GM23338 (cell line): ENCODE results near the gene PISD. TPM values are rescaled to one million over a fixed set of nuclear protein-coding genes. Genes with fewer than 3 reads are reported as not detected.

Experiments used
- ATAC-seq: fragments of 200-7000 bp; cut with Tn5 transposase; 3 replicates; pipeline ENCODE4 v1.9.1; 2020
- DNase-seq: peaks from one replicate; pipeline ENCODE4 v3.0.0-alpha.2; 2015; ENCODE audit warnings: low spot score
- H2AFZ ChIP-seq: fragments of 200-600 bp; sonication (generic); 2 replicates; pipeline ENCODE4 v1.8.0; 2016; ENCODE audit warnings: antibody characterized with exemption, mild to moderate bottlenecking, moderate library complexity
- H3F3A ChIP-seq: fragments of 200-600 bp; sonication (generic); replicated peaks from 2 replicates; pipeline ENCODE4 v1.8.0; 2017; ENCODE audit warnings: antibody characterized with exemption, mixed run types, low read depth
- H3K27ac ChIP-seq: fragments of 200-600 bp; sonication (generic); 2 replicates; pipeline ENCODE4 v1.6.1; 2016; ENCODE audit warnings: low read depth
- H3K27me3 ChIP-seq: fragments of 200-600 bp; sonication (generic); 2 replicates; pipeline ENCODE4 v1.8.0; 2016; ENCODE audit warnings: mild to moderate bottlenecking, mixed run types, moderate library complexity; ENCODE audit not compliant: insufficient read depth
- H3K36me3 ChIP-seq: fragments of 200-600 bp; sonication (generic); 2 replicates; pipeline ENCODE4 v1.8.0; 2016; ENCODE audit warnings: mild to moderate bottlenecking; ENCODE audit not compliant: insufficient read depth
- H3K4me1 ChIP-seq: fragments of 200-600 bp; sonication (generic); 2 replicates; pipeline ENCODE4 v1.8.0; 2016; ENCODE audit warnings: mild to moderate bottlenecking, moderate library complexity; ENCODE audit not compliant: insufficient read depth
- H3K4me2 ChIP-seq: fragments of 200-600 bp; sonication (generic); 2 replicates; pipeline ENCODE4 v1.7.1; 2017; ENCODE audit warnings: mixed run types
- H3K4me3 ChIP-seq: fragments of 200-600 bp; sonication (generic); 2 replicates; pipeline ENCODE4 v1.6.1; 2016; ENCODE audit warnings: mixed run types
- H3K79me2 ChIP-seq: fragments of 200-600 bp; sonication (generic); replicated peaks from 2 replicates; pipeline ENCODE4 v1.8.0; 2017; ENCODE audit warnings: mild to moderate bottlenecking; ENCODE audit not compliant: insufficient read depth
- H3K9me2 ChIP-seq: fragments of 200-600 bp; sonication (generic); 2 replicates; pipeline ENCODE4 v1.8.0; 2017; ENCODE audit not compliant: insufficient read depth
- H4K20me1 ChIP-seq: fragments of 200-600 bp; sonication (generic); replicated peaks from 2 replicates; pipeline ENCODE4 v1.8.0; 2017; ENCODE audit warnings: mild to moderate bottlenecking; ENCODE audit not compliant: insufficient read depth
- H3K27ac Mint-ChIP-seq: 2 replicates; pipeline ENCODE4 v1.8.0; 2020; ENCODE audit warnings: inconsistent platforms, mild to moderate bottlenecking, moderate library complexity, mixed read lengths
- H3K27me3 Mint-ChIP-seq: 3 replicates; pipeline ENCODE4 v1.8.0; 2022; ENCODE audit warnings: low read depth, mild to moderate bottlenecking, moderate library complexity, mixed read lengths, inconsistent platforms; ENCODE audit not compliant: insufficient read depth, poor library complexity
- H3K36me3 Mint-ChIP-seq: 3 replicates; pipeline ENCODE4 v1.8.0; 2021; ENCODE audit warnings: low read depth, mild to moderate bottlenecking, inconsistent platforms, moderate library complexity, mixed read lengths
- H3K4me1 Mint-ChIP-seq: 3 replicates; pipeline ENCODE4 v1.8.0; 2020; ENCODE audit warnings: mild to moderate bottlenecking, inconsistent platforms, mixed read lengths
- H3K4me3 Mint-ChIP-seq: 3 replicates; pipeline ENCODE4 v1.8.0; 2021; ENCODE audit warnings: moderate library complexity, mild to moderate bottlenecking, inconsistent platforms, mixed read lengths
- H3K9me3 Mint-ChIP-seq: 3 replicates; pipeline ENCODE4 v1.8.0; 2020; ENCODE audit warnings: moderate library complexity, mild to moderate bottlenecking, inconsistent platforms, mixed read lengths
- CREB1 ChIP-seq: fragments of 250-450 bp; sonication (Bioruptor Pico); IDR thresholded peaks from 2 replicates; pipeline ENCODE4 v1.5.0; 2020; ENCODE audit warnings: low read depth, mild to moderate bottlenecking, moderate library complexity
- CTCF ChIP-seq, 2 experiments: fragments of 200-600 bp in 1 of 2; sonication (generic) in 1 of 2; conservative IDR thresholded peaks; 2 replicates each; pipeline versions ENCODE4 v1.5.1 to v1.6.1; 2016 to 2017; ENCODE audit warnings: antibody characterized with exemption in 2 of 2, low read depth in 2 of 2, mild to moderate bottlenecking in 2 of 2, moderate library complexity in 1 of 2
- EZH2 ChIP-seq: fragments of 200-600 bp; sonication (generic); IDR thresholded peaks from one replicate; pipeline ENCODE4 v1.8.0; 2017; ENCODE audit warnings: antibody characterized with exemption, mild to moderate bottlenecking, low read depth; ENCODE audit not compliant: unreplicated experiment
- EZH2phosphoT487 ChIP-seq: fragments of 200-600 bp; sonication (generic); IDR thresholded peaks from one replicate; pipeline ENCODE4 v1.8.1; 2018; ENCODE audit warnings: antibody characterized with exemption; ENCODE audit not compliant: unreplicated experiment
- JUNB ChIP-seq: IDR thresholded peaks from one replicate; pipeline ENCODE4 v1.6.1; 2016; ENCODE audit warnings: antibody characterized with exemption; ENCODE audit not compliant: unreplicated experiment
- NANOG ChIP-seq: IDR thresholded peaks from 2 replicates; pipeline ENCODE4 v1.6.1; 2016; ENCODE audit warnings: antibody characterized with exemption, borderline replicate concordance
- POLR2AphosphoS5 ChIP-seq: IDR thresholded peaks from 2 replicates; pipeline ENCODE4 v1.6.1; 2016; ENCODE audit warnings: antibody characterized with exemption, low read depth
- REST ChIP-seq: IDR thresholded peaks from one replicate; pipeline ENCODE4 v1.6.1; 2018; ENCODE audit warnings: antibody characterized with exemption; ENCODE audit not compliant: unreplicated experiment
- STAT1 ChIP-seq: IDR thresholded peaks from one replicate; pipeline ENCODE4 v1.6.1; 2016; ENCODE audit warnings: antibody characterized with exemption; ENCODE audit not compliant: unreplicated experiment
- ZNF114 ChIP-seq: fragments of 250-450 bp; sonication (Bioruptor Pico); IDR thresholded peaks from 2 replicates; pipeline ENCODE4 v1.5.0; 2020; ENCODE audit warnings: mild to moderate bottlenecking, moderate library complexity
- ZNF331 ChIP-seq: fragments of 250-450 bp; sonication (Bioruptor Pico); IDR thresholded peaks from 2 replicates; pipeline ENCODE4 v1.5.0; 2020; ENCODE audit warnings: low read depth, mild to moderate bottlenecking, moderate library complexity
- long read RNA-seq: library from polyadenylated mRNA; unstranded; transcript quantifications from one replicate; pipeline ENCODE4 v2.0.0, GENCODE V29; 2020; ENCODE audit not compliant: unreplicated experiment
- polyA plus RNA-seq: library from polyadenylated mRNA; unstranded; fragments of >200 nt; fragmentation: Nextera tagmentation; extraction: Ambion mirVana; gene quantifications from 2 replicates; pipeline ENCODE4 v1.2.1, GENCODE V29; 2016
- total RNA-seq: library from RNA; depleted of rRNA; stranded (reverse); fragments of >200 nt; shearing (Covaris generic); gene quantifications from 2 replicates; pipeline ENCODE4 v1.2.3, GENCODE V29; 2014; rRNA removed
- TF ChIP-seq, protein P1 (sequence below): fragments of 250-450 bp; sonication (Bioruptor Pico); IDR thresholded peaks from 2 replicates; pipeline ENCODE4 v1.5.0; 2020; ENCODE audit warnings: mild to moderate bottlenecking, moderate library complexity
- TF ChIP-seq, protein P2 (sequence below): IDR thresholded peaks from 2 replicates; pipeline ENCODE4 v1.6.1; 2016; ENCODE audit warnings: antibody characterized with exemption

Gene PISD
- 51.6 and 54.5 TPM in 2 replicates for total RNA-seq
- polyA plus RNA-seq, result 40.7 and 43.1 TPM in 2 replicates
- long read RNA-seq, transcript PISD-209 (8 exons, 1,963 nt), result major isoform, 7 of 18 reads
- long read RNA-seq, partial matches to known transcripts, result 2 of 18 reads
- long read RNA-seq, other reads (novel, unspliced or antisense), result 9 of 18 reads

DNA sequence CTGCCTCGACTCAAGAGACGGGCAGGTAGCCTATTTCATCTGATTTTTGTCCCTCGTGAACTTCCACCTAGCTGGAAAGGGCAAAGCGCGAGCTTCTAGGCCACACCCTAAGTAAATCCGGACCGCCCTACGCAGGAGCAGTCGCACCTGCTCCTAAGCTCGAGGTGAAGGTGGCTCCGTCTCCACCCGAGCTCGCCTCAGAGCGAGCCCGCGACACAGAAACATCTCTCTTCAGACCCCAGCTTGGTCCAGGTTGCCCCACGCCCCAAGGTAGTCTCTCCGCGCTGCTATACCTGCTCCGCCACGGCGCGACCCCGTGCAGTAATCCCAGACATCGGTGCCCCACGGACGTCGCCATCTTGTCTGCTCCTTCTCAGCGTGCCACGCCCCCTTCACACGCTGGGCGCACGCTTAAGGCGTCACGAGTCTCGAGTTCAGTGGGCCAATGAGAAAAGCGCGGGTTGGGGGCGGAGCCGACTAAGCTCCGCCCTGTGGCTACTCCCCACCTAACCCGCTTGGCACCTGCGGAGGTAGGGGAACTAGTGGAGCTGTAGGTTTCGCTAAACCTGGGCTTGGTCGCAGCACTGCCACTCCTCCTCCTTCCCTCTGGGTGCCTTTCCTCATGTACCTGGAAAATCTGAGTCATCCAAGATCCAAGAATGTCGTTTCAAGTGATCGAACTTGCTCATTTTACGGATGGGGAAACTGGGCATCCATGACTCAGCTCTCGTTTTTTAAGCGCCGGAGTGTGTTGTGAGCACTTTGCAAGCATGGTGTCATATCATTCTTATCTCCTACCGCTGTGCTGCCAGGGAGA lies at the start of gene PISD:
TSS of gene PISD (minus strand) at position 365 of the 817 bp plus-strand sequence. CDS start at position 358, 7 bp downstream.
- Histone ChIP-seq H3K79me2 (peaks cover 50% of the 10 kb centered on the region), H3F3A (no peaks in the 10 kb centered on the region), H3K9me2 (no peaks in the 10 kb centered on the region), H3K27me3 (no peaks in the 10 kb centered on the region), H3K36me3 (no peaks in the 10 kb centered on the region), H3K4me2 (peak within 1 kb of the TSS; percentile 89), H3K4me3 (peak within 1 kb of the TSS; percentile 98), H2AFZ (peak within 1 kb of the TSS; percentile 72; the same call in 1 of the 2 replicates), H3K27ac (peak within 1 kb of the TSS; percentile 53), H4K20me1 (peaks cover 4% of the 10 kb centered on the region; the same call in 1 of the 2 replicates), H3K4me1 (peaks cover 8% of the 10 kb centered on the region; the same call in 1 of the 2 replicates)
- peak; percentile 98 for DNase-seq
- ATAC-seq, result peak; percentile 94
- peak within 1 kb of the TSS; percentile 98 for H3K4me3 Mint-ChIP-seq
- peaks cover 10% of the 10 kb centered on the region; the same call in 2 of the 3 replicates for H3K4me1 Mint-ChIP-seq
- H3K36me3 Mint-ChIP-seq, result no peaks in the 10 kb centered on the region
- peak; percentile 97 for TF ChIP-seq CREB1 (CRISPR knock-in tag)
- TF ChIP-seq REST, result no peak
- no peak for TF ChIP-seq NANOG
- no peak for TF ChIP-seq JUNB
- TF ChIP-seq, protein P1, sequence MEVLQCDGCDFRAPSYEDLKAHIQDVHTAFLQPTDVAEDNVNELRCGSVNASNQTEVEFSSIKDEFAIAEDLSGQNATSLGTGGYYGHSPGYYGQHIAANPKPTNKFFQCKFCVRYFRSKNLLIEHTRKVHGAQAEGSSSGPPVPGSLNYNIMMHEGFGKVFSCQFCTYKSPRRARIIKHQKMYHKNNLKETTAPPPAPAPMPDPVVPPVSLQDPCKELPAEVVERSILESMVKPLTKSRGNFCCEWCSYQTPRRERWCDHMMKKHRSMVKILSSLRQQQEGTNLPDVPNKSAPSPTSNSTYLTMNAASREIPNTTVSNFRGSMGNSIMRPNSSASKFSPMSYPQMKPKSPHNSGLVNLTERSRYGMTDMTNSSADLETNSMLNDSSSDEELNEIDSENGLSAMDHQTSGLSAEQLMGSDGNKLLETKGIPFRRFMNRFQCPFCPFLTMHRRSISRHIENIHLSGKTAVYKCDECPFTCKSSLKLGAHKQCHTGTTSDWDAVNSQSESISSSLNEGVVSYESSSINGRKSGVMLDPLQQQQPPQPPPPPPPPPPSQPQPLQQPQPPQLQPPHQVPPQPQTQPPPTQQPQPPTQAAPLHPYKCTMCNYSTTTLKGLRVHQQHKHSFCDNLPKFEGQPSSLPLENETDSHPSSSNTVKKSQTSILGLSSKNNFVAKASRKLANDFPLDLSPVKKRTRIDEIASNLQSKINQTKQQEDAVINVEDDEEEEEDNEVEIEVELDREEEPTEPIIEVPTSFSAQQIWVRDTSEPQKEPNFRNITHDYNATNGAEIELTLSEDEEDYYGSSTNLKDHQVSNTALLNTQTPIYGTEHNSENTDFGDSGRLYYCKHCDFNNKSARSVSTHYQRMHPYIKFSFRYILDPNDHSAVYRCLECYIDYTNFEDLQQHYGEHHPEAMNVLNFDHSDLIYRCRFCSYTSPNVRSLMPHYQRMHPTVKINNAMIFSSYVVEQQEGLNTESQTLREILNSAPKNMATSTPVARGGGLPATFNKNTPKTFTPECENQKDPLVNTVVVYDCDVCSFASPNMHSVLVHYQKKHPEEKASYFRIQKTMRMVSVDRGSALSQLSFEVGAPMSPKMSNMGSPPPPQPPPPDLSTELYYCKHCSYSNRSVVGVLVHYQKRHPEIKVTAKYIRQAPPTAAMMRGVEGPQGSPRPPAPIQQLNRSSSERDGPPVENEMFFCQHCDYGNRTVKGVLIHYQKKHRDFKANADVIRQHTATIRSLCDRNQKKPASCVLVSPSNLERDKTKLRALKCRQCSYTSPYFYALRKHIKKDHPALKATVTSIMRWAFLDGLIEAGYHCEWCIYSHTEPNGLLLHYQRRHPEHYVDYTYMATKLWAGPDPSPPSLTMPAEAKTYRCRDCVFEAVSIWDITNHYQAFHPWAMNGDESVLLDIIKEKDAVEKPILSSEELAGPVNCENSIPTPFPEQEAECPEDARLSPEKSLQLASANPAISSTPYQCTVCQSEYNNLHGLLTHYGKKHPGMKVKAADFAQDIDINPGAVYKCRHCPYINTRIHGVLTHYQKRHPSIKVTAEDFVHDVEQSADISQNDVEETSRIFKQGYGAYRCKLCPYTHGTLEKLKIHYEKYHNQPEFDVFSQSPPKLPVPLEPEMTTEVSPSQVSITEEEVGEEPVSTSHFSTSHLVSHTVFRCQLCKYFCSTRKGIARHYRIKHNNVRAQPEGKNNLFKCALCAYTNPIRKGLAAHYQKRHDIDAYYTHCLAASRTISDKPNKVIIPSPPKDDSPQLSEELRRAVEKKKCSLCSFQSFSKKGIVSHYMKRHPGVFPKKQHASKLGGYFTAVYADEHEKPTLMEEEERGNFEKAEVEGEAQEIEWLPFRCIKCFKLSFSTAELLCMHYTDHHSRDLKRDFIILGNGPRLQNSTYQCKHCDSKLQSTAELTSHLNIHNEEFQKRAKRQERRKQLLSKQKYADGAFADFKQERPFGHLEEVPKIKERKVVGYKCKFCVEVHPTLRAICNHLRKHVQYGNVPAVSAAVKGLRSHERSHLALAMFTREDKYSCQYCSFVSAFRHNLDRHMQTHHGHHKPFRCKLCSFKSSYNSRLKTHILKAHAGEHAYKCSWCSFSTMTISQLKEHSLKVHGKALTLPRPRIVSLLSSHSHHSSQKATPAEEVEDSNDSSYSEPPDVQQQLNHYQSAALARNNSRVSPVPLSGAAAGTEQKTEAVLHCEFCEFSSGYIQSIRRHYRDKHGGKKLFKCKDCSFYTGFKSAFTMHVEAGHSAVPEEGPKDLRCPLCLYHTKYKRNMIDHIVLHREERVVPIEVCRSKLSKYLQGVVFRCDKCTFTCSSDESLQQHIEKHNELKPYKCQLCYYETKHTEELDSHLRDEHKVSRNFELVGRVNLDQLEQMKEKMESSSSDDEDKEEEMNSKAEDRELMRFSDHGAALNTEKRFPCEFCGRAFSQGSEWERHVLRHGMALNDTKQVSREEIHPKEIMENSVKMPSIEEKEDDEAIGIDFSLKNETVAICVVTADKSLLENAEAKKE (CRISPR knock-in tag), result no peak
- no peak for TF ChIP-seq EZH2phosphoT487
- no peak for TF ChIP-seq ZNF114 (CRISPR knock-in tag)
- peak; percentile 93 for TF ChIP-seq POLR2AphosphoS5
- TF ChIP-seq CTCF (conservative IDR thresholded peaks at IDR 0.05; ENCODE audit: low read depth in 2 of 2), result no peak
- TF ChIP-seq, protein P2, sequence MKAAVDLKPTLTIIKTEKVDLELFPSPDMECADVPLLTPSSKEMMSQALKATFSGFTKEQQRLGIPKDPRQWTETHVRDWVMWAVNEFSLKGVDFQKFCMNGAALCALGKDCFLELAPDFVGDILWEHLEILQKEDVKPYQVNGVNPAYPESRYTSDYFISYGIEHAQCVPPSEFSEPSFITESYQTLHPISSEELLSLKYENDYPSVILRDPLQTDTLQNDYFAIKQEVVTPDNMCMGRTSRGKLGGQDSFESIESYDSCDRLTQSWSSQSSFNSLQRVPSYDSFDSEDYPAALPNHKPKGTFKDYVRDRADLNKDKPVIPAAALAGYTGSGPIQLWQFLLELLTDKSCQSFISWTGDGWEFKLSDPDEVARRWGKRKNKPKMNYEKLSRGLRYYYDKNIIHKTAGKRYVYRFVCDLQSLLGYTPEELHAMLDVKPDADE, result peak; percentile 63; the same call in 1 of the 2 replicates
- TF ChIP-seq STAT1, result no peak
- no peak for TF ChIP-seq EZH2
- TF ChIP-seq ZNF331, result no peak
- peaks cover 15% of the 10 kb centered on the region for H3K27me3 Mint-ChIP-seq
- no peaks in the 10 kb centered on the region; the same call in 2 of the 3 replicates for H3K9me3 Mint-ChIP-seq
- peak within 1 kb of the TSS; percentile 98 for H3K27ac Mint-ChIP-seq
